ENCODE results near the gene CORO1C.

DNA sequence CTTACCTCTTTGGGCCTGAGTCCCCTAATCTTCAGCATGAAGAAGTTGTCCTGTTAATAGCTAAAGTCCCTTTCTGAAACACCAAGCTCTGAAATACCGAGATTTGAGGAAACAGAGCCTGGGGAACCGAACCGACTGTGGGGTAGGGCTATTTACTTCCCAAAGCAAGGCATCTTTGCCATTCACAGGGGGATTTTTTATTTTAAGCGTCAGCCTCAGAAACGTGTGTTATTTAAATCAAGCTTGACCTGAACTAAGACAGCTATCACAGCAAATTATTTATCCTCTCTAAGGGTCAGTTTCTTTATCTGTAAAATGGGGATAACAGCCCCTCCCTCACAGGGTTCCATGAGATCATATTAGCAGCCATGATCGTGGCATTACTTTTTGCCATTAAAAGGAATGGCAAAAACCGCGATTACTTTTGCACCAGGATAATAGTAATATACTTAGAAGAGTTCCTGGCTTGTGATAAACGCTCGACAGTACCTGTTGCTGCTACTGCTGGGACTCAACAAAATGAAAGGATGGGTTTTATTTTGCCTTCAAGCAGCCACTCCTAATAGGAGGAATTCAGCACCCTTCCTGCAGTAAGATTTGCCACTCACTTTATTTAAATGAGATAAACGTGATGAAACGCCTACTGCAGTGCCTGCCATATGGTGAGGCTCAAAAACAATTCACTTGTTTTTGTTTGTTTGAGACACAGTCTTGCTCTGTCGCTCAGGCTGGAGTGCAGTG is 1.3 kb upstream of the CORO1C start:
- TF ChIP-seq EZH2 (IDR thresholded peaks at IDR 0.05): no peak
- no peak for TF ChIP-seq CTCF (IDR thresholded peaks at IDR 0.05)
